IMR-90 (cell line): Measurements from ENCODE around the gene MKKS. TPM values are rescaled to one million over a fixed set of nuclear protein-coding genes. Genes with fewer than 3 reads are reported as not detected.

Experiments
- ATAC-seq: fragments of 200-7000 bp; cut with Tn5 transposase; 2 replicates; pipeline ENCODE4 v1.9.1; 2020; ENCODE audit warnings: low read depth, mild to moderate bottlenecking, moderate library complexity
- BruUV-seq: library from RNA; stranded (reverse); fragments of 400-500 nt; replicated peaks from 2 replicates; lab custom pipeline; 2021; lab: Mats Ljungman, UMichigan
- CTCF ChIA-PET: fragments of 300-600 bp; formaldehyde crosslinking; extraction: SDS; loops from one replicate; lab custom pipeline; 2021; ENCODE audit warnings: antibody characterized with exemption; lab: Yijun Ruan, JAX
- POLR2A ChIA-PET: fragments of 300-600 bp; sonication (Branson Sonifier 250); formaldehyde crosslinking; loops from one replicate; lab custom pipeline; 2022; ENCODE audit warnings: antibody characterized with exemption; ENCODE audit not compliant: unreplicated experiment; lab: Charles Lee
- DNase-seq: peaks from one replicate; pipeline ENCODE4 v3.0.0; 2013
- H2AFZ ChIP-seq: replicated peaks from 2 replicates; pipeline ENCODE3; 2013; ENCODE audit warnings: low read length, mild to moderate bottlenecking; ENCODE audit not compliant: poor library complexity
- H2AK5ac ChIP-seq: 2 replicates; pipeline ENCODE4 v1.6.1; 2013; ENCODE audit warnings: low read depth, low read length, inconsistent platforms
- H2AK9ac ChIP-seq: replicated peaks from 2 replicates; pipeline ENCODE3; 2013; ENCODE audit warnings: mild to moderate bottlenecking, low read depth, low read length, moderate library complexity; ENCODE audit not compliant: poor library complexity
- H2BK120ac ChIP-seq: 2 replicates; pipeline ENCODE4 v1.6.1; 2013; ENCODE audit warnings: low read depth, low read length, inconsistent platforms
- H2BK15ac ChIP-seq: 3 replicates; pipeline ENCODE4 v1.6.1; 2013; ENCODE audit warnings: low read depth, low read length, inconsistent platforms
- H2BK20ac ChIP-seq: 2 replicates; pipeline ENCODE4 v1.6.1; 2013; ENCODE audit warnings: low read depth, mild to moderate bottlenecking, inconsistent platforms, low read length, moderate library complexity
- H2BK5ac ChIP-seq: 2 replicates; pipeline ENCODE4 v1.6.1; 2013; ENCODE audit warnings: mild to moderate bottlenecking, low read depth, low read length, inconsistent platforms; ENCODE audit not compliant: poor library complexity, severe bottlenecking
- H3K14ac ChIP-seq: replicated peaks from 2 replicates; pipeline ENCODE4 v1.6.1; 2013; ENCODE audit warnings: low read depth, low read length, inconsistent platforms
- H3K18ac ChIP-seq: 2 replicates; pipeline ENCODE4 v1.6.1; 2013; ENCODE audit warnings: low read depth, low read length, control low read depth
- H3K23ac ChIP-seq: 2 replicates; pipeline ENCODE4 v1.6.1; 2013; ENCODE audit warnings: low read depth, low read length, inconsistent platforms
- H3K27ac ChIP-seq: 2 replicates; pipeline ENCODE4 v1.5.1; 2013; ENCODE audit warnings: mild to moderate bottlenecking, control low read depth, low read length; ENCODE audit not compliant: insufficient read depth
- H3K27me3 ChIP-seq: 2 replicates; pipeline ENCODE4 v1.6.1; 2013; ENCODE audit warnings: low read length; ENCODE audit not compliant: control insufficient read depth, insufficient read depth
- H3K36me3 ChIP-seq: 2 replicates; pipeline ENCODE4 v1.6.1; 2013; ENCODE audit warnings: low read length, mixed read lengths; ENCODE audit not compliant: control insufficient read depth, insufficient read depth
- H3K4ac ChIP-seq: 2 replicates; pipeline ENCODE4 v1.6.1; 2013; ENCODE audit warnings: low read depth, low read length, inconsistent platforms
- H3K4me1 ChIP-seq: 2 replicates; pipeline ENCODE4 v1.6.1; 2013; ENCODE audit warnings: low read length, mixed read lengths; ENCODE audit not compliant: control insufficient read depth, insufficient read depth
- H3K4me2 ChIP-seq: 2 replicates; pipeline ENCODE4 v1.6.1; 2013; ENCODE audit warnings: low read depth, mild to moderate bottlenecking, control low read depth, low read length, moderate library complexity
- H3K4me3 ChIP-seq: 2 replicates; pipeline ENCODE4 v1.5.1; 2013; ENCODE audit warnings: low read depth, mild to moderate bottlenecking, control low read depth, low read length, moderate library complexity; ENCODE audit not compliant: insufficient read depth
- H3K56ac ChIP-seq: 2 replicates; pipeline ENCODE4 v1.6.1; 2013; ENCODE audit warnings: low read length, inconsistent platforms; ENCODE audit not compliant: insufficient read depth; ENCODE audit errors: extremely low read depth
- H3K79me1 ChIP-seq, 2 experiments: 2 replicates each; pipeline ENCODE4 v1.6.1; 2013; ENCODE audit warnings: low read length in 2 of 2, inconsistent platforms in 1 of 2, low read depth in 1 of 2
- H3K9ac ChIP-seq: 2 replicates; pipeline ENCODE4 v1.6.1; 2013; ENCODE audit warnings: low read depth, low read length, control low read depth
- H3K9me1 ChIP-seq: 2 replicates; pipeline ENCODE4 v1.6.1; 2013; ENCODE audit warnings: low read length, inconsistent platforms; ENCODE audit not compliant: insufficient read depth
- H3K9me3 ChIP-seq: 2 replicates; pipeline ENCODE4 v1.6.1; 2013; ENCODE audit warnings: low read length; ENCODE audit not compliant: control insufficient read depth, insufficient read depth
- H4K20me1 ChIP-seq: 2 replicates; pipeline ENCODE4 v1.6.1; 2013; ENCODE audit warnings: low read length, inconsistent platforms; ENCODE audit not compliant: insufficient read depth
- H4K5ac ChIP-seq: 2 replicates; pipeline ENCODE4 v1.6.1; 2013; ENCODE audit warnings: mild to moderate bottlenecking, low read depth, low read length, control low read depth
- H4K8ac ChIP-seq, 2 experiments: 2 replicates each; pipeline ENCODE4 v1.6.1; 2013; ENCODE audit warnings: low read depth in 2 of 2, low read length in 2 of 2, control low read depth in 1 of 2, inconsistent platforms in 1 of 2
- H4K91ac ChIP-seq: 2 replicates; pipeline ENCODE4 v1.6.1; 2013; ENCODE audit warnings: low read depth, low read length, inconsistent platforms; ENCODE audit not compliant: insufficient read depth
- FOS ChIP-seq: fragments of 150-350 bp; IDR thresholded peaks from 2 replicates; pipeline ENCODE4 v1.6.1; 2016; ENCODE audit warnings: low read depth, low read length
- MAZ ChIP-seq: IDR thresholded peaks from 2 replicates; pipeline ENCODE4 v1.6.1; 2012; ENCODE audit warnings: low read depth, mild to moderate bottlenecking, low read length, improper control_type of control experiment, moderate library complexity, borderline replicate concordance
- POLR2A ChIP-seq: IDR thresholded peaks from 2 replicates; pipeline ENCODE4 v1.6.1; 2012; ENCODE audit warnings: mild to moderate bottlenecking, low read depth, low read length
- RCOR1 ChIP-seq: IDR thresholded peaks from 2 replicates; pipeline ENCODE4 v1.6.1; 2012; ENCODE audit warnings: mild to moderate bottlenecking, low read length, improper control_type of control experiment; ENCODE audit not compliant: insufficient replicate concordance
- RFX5 ChIP-seq: IDR thresholded peaks from 2 replicates; pipeline ENCODE4 v1.8.0; 2012; ENCODE audit warnings: low read depth, mild to moderate bottlenecking, low read length, moderate library complexity
- WGBS, 2 experiments: methylation state at CpG; one replicate each; pipeline versions ENCODE4 v1.1.5 to v1.1.7; 2013; ENCODE audit warnings: missing lambda C conversion rate in 2 of 2; ENCODE audit not compliant: insufficient read length in 1 of 2; ENCODE audit errors: extremely low coverage in 2 of 2; 5-methylcytosine and 5-hydroxymethylcytosine counted together
- dilution Hi-C: fragments of 300-500 bp; cut with HindIII; formaldehyde crosslinking; loops from one replicate; pipeline ENCODE4 v1.14.3; 2018; ENCODE audit warnings: low sequenced_read_pairs; ENCODE audit not compliant: unreplicated experiment
- in situ Hi-C: fragments of 300-500 bp; cut with MboI; formaldehyde crosslinking; loops from 3 replicates; pipeline ENCODE4 v1.14.3; 2019; ENCODE audit warnings: low sequenced_read_pairs, inconsistent platforms, mixed read lengths
- intact Hi-C: fragments of 100-400 bp; cut with micrococcal nuclease; formaldehyde crosslinking; loops from 2 replicates; pipeline ENCODE4 v1.10.0; 2022
- polyA plus RNA-seq, 3 experiments: library from polyadenylated mRNA; depleted of rRNA; stranded (reverse); fragments of >200 nt; gene quantifications; 2 replicates each; pipeline ENCODE4 v1.2.3, GENCODE V29; 2012; ENCODE audit warnings: low replicate concordance in 1 of 3
- total RNA-seq: library from RNA; depleted of rRNA; stranded (reverse); fragments of >200 nt; gene quantifications from 2 replicates; pipeline ENCODE4 v1.2.3, GENCODE V29; 2012
- TF ChIP-seq, protein P1 (sequence below): fragments of 150-350 bp; IDR thresholded peaks from 2 replicates; pipeline ENCODE4 v1.6.1; 2017; ENCODE audit warnings: mild to moderate bottlenecking, antibody characterized with exemption, low read length, low read depth

Gene MKKS
- total and polyA plus RNA-seq, 2 of the 4 experiments (the other 2 are of a cell fraction) = 6.9 to 7.5 TPM

DNA sequence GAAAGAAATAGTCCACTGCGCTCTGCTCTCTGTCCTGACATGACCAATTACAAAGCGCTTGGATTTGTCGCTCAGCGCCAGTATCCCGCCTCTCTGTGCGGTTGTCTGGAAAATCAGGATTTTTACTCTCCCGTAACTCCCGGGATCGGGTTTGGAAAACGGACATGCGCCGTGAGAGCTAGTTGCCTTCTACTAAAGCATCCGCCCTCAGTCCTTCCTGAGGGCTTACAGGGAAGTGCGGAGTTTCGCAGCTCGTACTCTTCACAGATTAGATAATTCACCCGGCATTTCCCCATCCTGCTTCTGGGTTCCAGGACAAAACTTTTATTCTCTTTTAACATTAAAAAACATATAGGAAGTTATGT lies 427 bp upstream of the MKKS start:
- Histone ChIP-seq H3K36me3 (no peaks in the 10 kb centered on the region), H3K4ac (peak overlapping the region; percentile 53; the same call in 1 of the 2 replicates), H3K23ac (peak overlapping the region; percentile 80; the same call in 1 of the 2 replicates), H3K56ac (peak overlapping the region; percentile 95), H2BK20ac (no peak overlapping the region), H4K8ac (peak overlapping the region; percentile 94 to 98), H3K27ac (peak overlapping the region; percentile 33; the same call in 1 of the 2 replicates), H3K4me1 (peaks cover 2% of the 10 kb centered on the region; the same call in 1 of the 2 replicates), H3K4me2 (peak overlapping the region; percentile 67; the same call in 1 of the 2 replicates), H3K27me3 (no peaks in the 10 kb centered on the region), H2BK5ac (peak overlapping the region; percentile 86), H2AK9ac (no peak overlapping the region), H3K18ac (peak overlapping the region; percentile 18; the same call in 1 of the 2 replicates), H2BK120ac (peak overlapping the region; percentile 50; the same call in 1 of the 2 replicates), H4K91ac (peak overlapping the region; percentile 64; the same call in 1 of the 2 replicates), H2BK15ac (no peak overlapping the region), H3K9me1 (no peaks in the 10 kb centered on the region; the same call in 1 of the 2 replicates), H3K4me3 (peak overlapping the region; percentile 89), H4K20me1 (no peaks in the 10 kb centered on the region), H3K14ac (peak overlapping the region; percentile 77; the same call in 1 of the 2 replicates), H2AK5ac (no peak overlapping the region), H3K79me1 (peaks cover 28 to 51% of the 10 kb centered on the region in 2 experiments), H3K9ac (peak overlapping the region; percentile 64; the same call in 1 of the 2 replicates), H2AFZ (peak overlapping the region; percentile 99), H4K5ac (no peak overlapping the region), H3K9me3 (no peaks in the 10 kb centered on the region)
- no TSS peak for BruUV-seq
- dilution Hi-C loops (no loop called here), in situ Hi-C loops (no loop called here), intact Hi-C loops (loop anchor here (2.0 to 10.0 kb wide), 4 partner anchors 102 to 1110 kb away; partner anchors contain the start of gene SNAP25)
- ATAC-seq = peak; percentile 87
- ChIA-PET POLR2A (interaction anchor here (0.7 to 1.1 kb wide), 2 partner anchors 237 to 931 kb away, joined by 4 to 6 read pairs; no protein-coding TSS in a partner anchor), CTCF (interaction anchor here (0.6 to 2.5 kb wide), 4 partner anchors 8 to 1109 kb away, joined by 3 to 9 read pairs (median 4); no protein-coding TSS in a partner anchor)
- peak; percentile 99 for DNase-seq
- 0% methylated on average over 12 of the region's 17 CpGs; no CpG with 5 or more reads in 1 of the 2 experiments for WGBS, 2 experiments
- peak; percentile 95 for TF ChIP-seq POLR2A
- no peak for TF ChIP-seq RCOR1
- TF ChIP-seq MAZ = no peak
- no peak for TF ChIP-seq FOS
- TF ChIP-seq, protein P1, sequence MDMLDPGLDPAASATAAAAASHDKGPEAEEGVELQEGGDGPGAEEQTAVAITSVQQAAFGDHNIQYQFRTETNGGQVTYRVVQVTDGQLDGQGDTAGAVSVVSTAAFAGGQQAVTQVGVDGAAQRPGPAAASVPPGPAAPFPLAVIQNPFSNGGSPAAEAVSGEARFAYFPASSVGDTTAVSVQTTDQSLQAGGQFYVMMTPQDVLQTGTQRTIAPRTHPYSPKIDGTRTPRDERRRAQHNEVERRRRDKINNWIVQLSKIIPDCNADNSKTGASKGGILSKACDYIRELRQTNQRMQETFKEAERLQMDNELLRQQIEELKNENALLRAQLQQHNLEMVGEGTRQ = no peak
- no peak for TF ChIP-seq RFX5
